SK-N-SH (cell line): ENCODE data around the gene FBXO45.

Experiments used
- EP300 ChIP-seq, 2 experiments: IDR thresholded peaks; 2 replicates each; pipeline versions ENCODE4 v1.4.0 to v1.6.1; 2012; ENCODE audit warnings: borderline replicate concordance in 1 of 2, low read depth in 1 of 2, low read length in 1 of 2
- GATA2 ChIP-seq: sonication (generic); formaldehyde crosslinking; IDR thresholded peaks from 2 replicates; pipeline ENCODE4 v1.5.0; 2020; ENCODE audit warnings: mild to moderate bottlenecking, missing genetic modification reagents
- TAF1 ChIP-seq: IDR thresholded peaks from 2 replicates; pipeline ENCODE4 v1.6.1; 2012; ENCODE audit warnings: low read depth, mild to moderate bottlenecking, low read length, moderate library complexity, borderline replicate concordance
- TF ChIP-seq, protein P1 (sequence below): fragments of 200-600 bp; sonication (generic); IDR thresholded peaks from 2 replicates; pipeline ENCODE4 v1.6.1; 2017; ENCODE audit warnings: antibody characterized with exemption, mild to moderate bottlenecking, moderate library complexity
- TF ChIP-seq, protein P2 (sequence below): IDR thresholded peaks from 2 replicates; pipeline ENCODE4 v1.4.0; 2012; ENCODE audit warnings: low read depth

DNA sequence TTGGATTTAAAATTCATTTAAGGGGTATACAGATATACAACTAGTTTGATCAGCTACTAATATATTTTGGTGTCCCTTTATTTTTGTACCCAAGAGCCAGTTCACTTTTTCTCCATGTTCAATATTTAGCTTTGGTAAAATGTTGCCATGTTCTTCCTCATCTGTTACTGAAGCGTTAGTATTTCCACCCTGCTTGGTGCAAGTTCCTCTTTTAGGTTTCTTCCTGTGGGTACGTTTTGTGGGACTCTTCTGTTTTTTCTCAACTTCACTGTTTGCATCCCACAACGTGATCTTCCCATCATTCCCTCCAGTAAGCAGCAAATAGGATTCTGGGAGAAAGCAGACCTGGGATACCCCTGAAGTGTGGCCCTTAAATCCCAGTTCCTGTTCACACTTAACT is 14.3 kb upstream of the FBXO45 start:
- TF ChIP-seq, protein P1, sequence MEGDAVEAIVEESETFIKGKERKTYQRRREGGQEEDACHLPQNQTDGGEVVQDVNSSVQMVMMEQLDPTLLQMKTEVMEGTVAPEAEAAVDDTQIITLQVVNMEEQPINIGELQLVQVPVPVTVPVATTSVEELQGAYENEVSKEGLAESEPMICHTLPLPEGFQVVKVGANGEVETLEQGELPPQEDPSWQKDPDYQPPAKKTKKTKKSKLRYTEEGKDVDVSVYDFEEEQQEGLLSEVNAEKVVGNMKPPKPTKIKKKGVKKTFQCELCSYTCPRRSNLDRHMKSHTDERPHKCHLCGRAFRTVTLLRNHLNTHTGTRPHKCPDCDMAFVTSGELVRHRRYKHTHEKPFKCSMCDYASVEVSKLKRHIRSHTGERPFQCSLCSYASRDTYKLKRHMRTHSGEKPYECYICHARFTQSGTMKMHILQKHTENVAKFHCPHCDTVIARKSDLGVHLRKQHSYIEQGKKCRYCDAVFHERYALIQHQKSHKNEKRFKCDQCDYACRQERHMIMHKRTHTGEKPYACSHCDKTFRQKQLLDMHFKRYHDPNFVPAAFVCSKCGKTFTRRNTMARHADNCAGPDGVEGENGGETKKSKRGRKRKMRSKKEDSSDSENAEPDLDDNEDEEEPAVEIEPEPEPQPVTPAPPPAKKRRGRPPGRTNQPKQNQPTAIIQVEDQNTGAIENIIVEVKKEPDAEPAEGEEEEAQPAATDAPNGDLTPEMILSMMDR = no peak
- TF ChIP-seq TAF1 (no peak), GATA2 (CRISPR knock-in tag) (no peak), EP300 (IDR thresholded peaks at IDR 0.05; ENCODE audit: borderline replicate concordance in 1 of 2, low read depth in 1 of 2, low read length in 1 of 2) (no peak)
- TF ChIP-seq, protein P2, sequence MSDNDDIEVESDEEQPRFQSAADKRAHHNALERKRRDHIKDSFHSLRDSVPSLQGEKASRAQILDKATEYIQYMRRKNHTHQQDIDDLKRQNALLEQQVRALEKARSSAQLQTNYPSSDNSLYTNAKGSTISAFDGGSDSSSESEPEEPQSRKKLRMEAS = no peak
